Breast epithelium (tissue), 3 donors: ENCODE results near the gene RAB3A.

Source experiments
- CTCF ChIP-seq, 3 donors: fragments of 450-650 bp; IDR thresholded peaks; one replicate each; pipeline ENCODE4 v1.5.1; 2016 to 2017; ENCODE audit warnings: antibody characterized with exemption in 3 of 3, mild to moderate bottlenecking in 3 of 3, moderate library complexity in 3 of 3
- POLR2A ChIP-seq: fragments of 450-650 bp; IDR thresholded peaks from one replicate; pipeline ENCODE4 v1.6.1; 2016; ENCODE audit warnings: antibody characterized with exemption, mild to moderate bottlenecking, moderate library complexity
- POLR2AphosphoS5 ChIP-seq, 3 donors: sonication (generic); formaldehyde crosslinking; IDR thresholded peaks; one replicate each; pipeline ENCODE4 v1.6.1; 2017; ENCODE audit warnings: antibody characterized with exemption in 3 of 3

GRCh38 chr19:18204394-18205199 lies 755 bp upstream of the RAB3A start:
- TF ChIP-seq CTCF (IDR thresholded peaks at IDR 0.05) (no peak), POLR2A (peak; percentile 23), POLR2AphosphoS5 (IDR thresholded peaks at IDR 0.05) (peak in 1 of 3 donors; percentile 56)
